Activated naive CD4-positive, alpha-beta T cell treated with anti-CD3 and anti-CD28 coated beads for 36 hours (primary cell): ENCODE results near the gene ZNF609. TPM values are rescaled to one million over a fixed set of nuclear protein-coding genes. Genes with fewer than 3 reads are reported as not detected.

Source experiments
- CTCF ChIA-PET: fragments of 350-600 bp; sonication (Branson Sonifier 250); formaldehyde crosslinking; loops from one replicate; lab custom pipeline; 2021; ENCODE audit warnings: antibody characterized with exemption; lab: Charles Lee
- DNase-seq: peaks from one replicate; pipeline ENCODE4 v3.0.0-alpha.2; 2020
- H3K27ac Mint-ChIP-seq: one replicate; pipeline ENCODE4 v1.8.0; 2021; ENCODE audit warnings: mild to moderate bottlenecking, mixed read lengths
- H3K27me3 Mint-ChIP-seq: one replicate; pipeline ENCODE4 v1.8.0; 2021; ENCODE audit warnings: low read depth, mixed read lengths
- H3K36me3 Mint-ChIP-seq: one replicate; pipeline ENCODE4 v1.8.0; 2021; ENCODE audit warnings: low read depth, mixed read lengths
- H3K4me1 Mint-ChIP-seq: one replicate; pipeline ENCODE4 v1.8.0; 2021; ENCODE audit warnings: low read depth, mixed read lengths
- H3K4me3 Mint-ChIP-seq: one replicate; pipeline ENCODE4 v1.8.0; 2021; ENCODE audit warnings: mild to moderate bottlenecking, moderate library complexity, mixed read lengths
- H3K9me3 Mint-ChIP-seq: one replicate; pipeline ENCODE4 v1.8.0; 2021; ENCODE audit warnings: mixed read lengths
- intact Hi-C: fragments of 100-400 bp; cut with micrococcal nuclease; formaldehyde crosslinking; loops from one replicate; pipeline ENCODE4 v1.15.1; 2023
- total RNA-seq, 2 experiments: library from RNA; stranded (reverse); gene quantifications; one replicate each; pipeline ENCODE4 v1.2.3, GENCODE V29; 2021

Gene ZNF609, protein sequence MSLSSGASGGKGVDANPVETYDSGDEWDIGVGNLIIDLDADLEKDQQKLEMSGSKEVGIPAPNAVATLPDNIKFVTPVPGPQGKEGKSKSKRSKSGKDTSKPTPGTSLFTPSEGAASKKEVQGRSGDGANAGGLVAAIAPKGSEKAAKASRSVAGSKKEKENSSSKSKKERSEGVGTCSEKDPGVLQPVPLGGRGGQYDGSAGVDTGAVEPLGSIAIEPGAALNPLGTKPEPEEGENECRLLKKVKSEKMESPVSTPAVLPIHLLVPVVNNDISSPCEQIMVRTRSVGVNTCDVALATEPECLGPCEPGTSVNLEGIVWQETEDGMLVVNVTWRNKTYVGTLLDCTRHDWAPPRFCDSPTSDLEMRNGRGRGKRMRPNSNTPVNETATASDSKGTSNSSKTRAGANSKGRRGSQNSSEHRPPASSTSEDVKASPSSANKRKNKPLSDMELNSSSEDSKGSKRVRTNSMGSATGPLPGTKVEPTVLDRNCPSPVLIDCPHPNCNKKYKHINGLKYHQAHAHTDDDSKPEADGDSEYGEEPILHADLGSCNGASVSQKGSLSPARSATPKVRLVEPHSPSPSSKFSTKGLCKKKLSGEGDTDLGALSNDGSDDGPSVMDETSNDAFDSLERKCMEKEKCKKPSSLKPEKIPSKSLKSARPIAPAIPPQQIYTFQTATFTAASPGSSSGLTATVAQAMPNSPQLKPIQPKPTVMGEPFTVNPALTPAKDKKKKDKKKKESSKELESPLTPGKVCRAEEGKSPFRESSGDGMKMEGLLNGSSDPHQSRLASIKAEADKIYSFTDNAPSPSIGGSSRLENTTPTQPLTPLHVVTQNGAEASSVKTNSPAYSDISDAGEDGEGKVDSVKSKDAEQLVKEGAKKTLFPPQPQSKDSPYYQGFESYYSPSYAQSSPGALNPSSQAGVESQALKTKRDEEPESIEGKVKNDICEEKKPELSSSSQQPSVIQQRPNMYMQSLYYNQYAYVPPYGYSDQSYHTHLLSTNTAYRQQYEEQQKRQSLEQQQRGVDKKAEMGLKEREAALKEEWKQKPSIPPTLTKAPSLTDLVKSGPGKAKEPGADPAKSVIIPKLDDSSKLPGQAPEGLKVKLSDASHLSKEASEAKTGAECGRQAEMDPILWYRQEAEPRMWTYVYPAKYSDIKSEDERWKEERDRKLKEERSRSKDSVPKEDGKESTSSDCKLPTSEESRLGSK (N-terminal part only)
- 10 to 100 TPM; 39.5 to 40.4 TPM for total RNA-seq

DNA sequence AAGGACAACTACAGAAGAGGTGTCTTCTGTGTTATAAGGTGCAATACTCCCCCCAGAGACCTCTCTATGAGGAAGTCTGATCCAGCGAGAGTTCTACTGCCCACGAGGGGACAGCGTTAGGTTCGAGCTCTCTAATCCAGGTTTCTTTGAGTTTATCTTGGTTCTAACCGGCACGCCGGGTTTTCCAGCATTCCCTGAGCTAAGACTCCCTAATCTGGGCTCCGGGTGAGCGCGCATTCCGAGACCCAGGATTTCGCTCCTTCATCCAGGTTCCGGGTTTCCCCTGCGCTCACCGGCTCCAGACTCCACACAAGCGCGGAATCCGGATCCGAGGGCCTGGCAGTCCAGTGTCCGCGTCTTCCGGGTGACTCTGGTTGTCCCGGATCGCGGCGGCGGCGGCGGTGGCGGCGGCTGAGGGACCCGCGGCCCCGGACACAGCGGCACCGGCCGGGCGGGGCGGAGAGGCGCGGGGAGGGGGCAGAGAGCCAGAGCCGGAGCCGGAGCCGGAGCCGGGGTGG, at the start of gene ZNF609:
ZNF609 (plus strand) TSS at position 373 of the 518 bp plus-strand sequence. CDS start 38,842 bp downstream, outside the sequence.
- CTCF ChIA-PET = interaction anchor here (0.7 to 2.0 kb wide), 7 partner anchors 23 to 220 kb away, joined by 3 to 6 read pairs (median 4); partner anchors contain the start of gene TRIP4
- peaks cover 77% of the 10 kb centered on the region for H3K4me1 Mint-ChIP-seq
- H3K4me3 Mint-ChIP-seq = peak within 1 kb of the TSS; percentile 85
- peak; percentile 94 for DNase-seq
- no peaks in the 10 kb centered on the region for H3K9me3 Mint-ChIP-seq
- intact Hi-C loops = loop anchor here (2.0 to 5.0 kb wide), 5 partner anchors 29 to 297 kb away; partner anchors contain the start of genes PPIB and TRIP4
- peaks cover 3% of the 10 kb centered on the region for H3K36me3 Mint-ChIP-seq
- H3K27me3 Mint-ChIP-seq = no peaks in the 10 kb centered on the region
- H3K27ac Mint-ChIP-seq = peak within 1 kb of the TSS; percentile 82

DNA sequence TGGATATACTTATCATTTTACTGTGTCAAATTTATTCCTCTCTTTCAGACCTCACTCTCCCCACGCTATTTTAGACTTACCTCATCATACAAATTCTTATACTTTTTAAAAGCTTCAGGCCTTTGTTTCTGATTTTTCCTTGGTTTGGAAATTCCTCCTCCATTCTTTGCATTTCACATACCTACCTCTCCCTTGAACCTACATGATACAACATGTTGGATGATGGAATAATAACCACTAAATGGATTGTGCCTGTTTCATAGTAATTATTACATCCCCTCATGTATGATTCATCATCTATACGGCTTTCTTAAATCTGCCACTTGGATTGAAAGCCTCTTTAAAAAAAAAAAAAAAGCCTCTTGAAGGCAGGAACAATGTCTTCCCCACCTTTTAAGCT, 48.2 kb upstream of the ZNF609 start:
- no peaks in the 10 kb centered on the region for H3K27me3 Mint-ChIP-seq
- no peaks in the 10 kb centered on the region for H3K4me1 Mint-ChIP-seq
- peaks cover 30% of the 10 kb centered on the region for H3K36me3 Mint-ChIP-seq
- DNase-seq = no peak
- no peak overlapping the region for H3K4me3 Mint-ChIP-seq
- CTCF ChIA-PET = interaction anchor here (0.6 kb wide), 1 partner anchor 316 kb away, joined by 3 read pairs; no protein-coding TSS in a partner anchor
- intact Hi-C loops = no loop called here
- H3K27ac Mint-ChIP-seq = no peak overlapping the region
- no peaks in the 10 kb centered on the region for H3K9me3 Mint-ChIP-seq

- peaks cover 6% of the 10 kb centered on the region for H3K36me3 Mint-ChIP-seq
- no peak overlapping the region for H3K4me3 Mint-ChIP-seq
- CTCF ChIA-PET = interaction anchor here (1.3 kb wide), 1 partner anchor 305 kb away, joined by 3 read pairs; no protein-coding TSS in a partner anchor
- intact Hi-C loops = no loop called here
- H3K9me3 Mint-ChIP-seq = no peaks in the 10 kb centered on the region
- no peaks in the 10 kb centered on the region for H3K27me3 Mint-ChIP-seq
- DNase-seq = no peak
- no peak overlapping the region for H3K27ac Mint-ChIP-seq
- peaks cover 16% of the 10 kb centered on the region for H3K4me1 Mint-ChIP-seq
These were observed 37.7 kb upstream of the ZNF609 start for GRCh38 chr15:64422697-64423096.

DNA sequence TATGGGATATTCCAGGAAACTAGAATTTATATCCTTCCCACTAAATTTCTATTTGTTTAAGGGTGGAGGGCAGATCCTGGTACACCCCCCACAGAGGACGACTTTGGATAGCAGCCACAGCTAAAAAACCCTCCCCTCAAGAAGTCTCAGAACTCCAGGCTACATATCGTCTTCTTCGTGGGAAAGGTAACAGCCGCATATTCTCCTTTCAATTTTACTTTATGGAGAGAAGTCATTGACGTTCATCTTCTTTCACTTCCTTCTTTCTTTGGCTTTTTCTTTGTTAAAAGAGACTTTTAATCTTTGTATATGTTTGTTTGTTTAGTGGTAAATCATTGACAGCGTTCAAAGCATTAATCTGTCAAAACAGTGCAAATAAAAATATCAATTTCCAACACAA, 36.4 kb upstream of the ZNF609 start:
- Mint-ChIP-seq H3K27me3 (no peaks in the 10 kb centered on the region), H3K36me3 (peaks cover 3% of the 10 kb centered on the region), H3K4me1 (peaks cover 28% of the 10 kb centered on the region), H3K9me3 (no peaks in the 10 kb centered on the region), H3K4me3 (no peak overlapping the region), H3K27ac (no peak overlapping the region)
- CTCF ChIA-PET = interaction anchor here (0.7 kb wide), 1 partner anchor 192 kb away, joined by 3 read pairs; no protein-coding TSS in a partner anchor
- DNase-seq = no peak
- intact Hi-C loops = no loop called here

- H3K36me3 Mint-ChIP-seq = peaks cover 3% of the 10 kb centered on the region
- H3K4me1 Mint-ChIP-seq = peaks cover 38% of the 10 kb centered on the region
- intact Hi-C loops = no loop called here
- no peak overlapping the region for H3K4me3 Mint-ChIP-seq
- H3K9me3 Mint-ChIP-seq = no peaks in the 10 kb centered on the region
- H3K27ac Mint-ChIP-seq = no peak overlapping the region
- no peaks in the 10 kb centered on the region for H3K27me3 Mint-ChIP-seq
- CTCF ChIA-PET = interaction anchor here (0.5 to 1.9 kb wide), 4 partner anchors 18 to 303 kb away, joined by 3 to 6 read pairs (median 3); no protein-coding TSS in a partner anchor
- DNase-seq = no peak
These were observed 35.2 kb upstream of the ZNF609 start for GRCh38 chr15:64425221-64425620.

- Mint-ChIP-seq H3K36me3 (peaks cover 5% of the 10 kb centered on the region), H3K27me3 (no peaks in the 10 kb centered on the region), H3K9me3 (no peaks in the 10 kb centered on the region), H3K27ac (peak overlapping the region; percentile 83), H3K4me1 (peaks cover 45% of the 10 kb centered on the region), H3K4me3 (no peak overlapping the region)
- CTCF ChIA-PET = interaction anchor here (0.6 to 2.3 kb wide), 16 partner anchors 12 to 315 kb away, joined by 3 to 13 read pairs (median 3); partner anchors contain the start of gene ZNF609
- intact Hi-C loops = loop anchor here (1.0 to 2.0 kb wide), 3 partner anchors 226 to 301 kb away; no protein-coding TSS in a partner anchor
- no peak for DNase-seq
These were observed 33.4 kb upstream of the ZNF609 start for GRCh38 chr15:64426845-64427465.

DNA sequence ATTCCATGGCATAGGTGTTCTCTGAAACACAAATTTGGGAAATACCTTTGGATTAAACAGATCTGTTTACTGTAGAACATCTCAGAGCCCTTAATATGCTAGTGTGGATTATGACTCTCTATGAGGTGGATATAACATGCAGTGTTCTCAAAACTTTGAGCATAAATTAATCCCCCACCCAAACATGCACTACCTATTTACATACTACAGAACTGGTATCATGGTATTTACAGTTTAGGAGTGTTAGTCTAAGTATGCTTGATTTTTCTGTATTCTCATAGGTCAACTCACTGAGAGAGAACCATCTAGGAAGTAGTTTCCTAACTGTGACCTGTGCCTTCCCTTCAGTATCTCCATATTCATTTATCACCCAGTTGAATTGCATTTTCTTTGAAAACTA, 30.9 kb upstream of the ZNF609 start:
- intact Hi-C loops = no loop called here
- H3K4me1 Mint-ChIP-seq = peaks cover 45% of the 10 kb centered on the region
- no peaks in the 10 kb centered on the region for H3K9me3 Mint-ChIP-seq
- H3K4me3 Mint-ChIP-seq = no peak overlapping the region
- H3K27me3 Mint-ChIP-seq = no peaks in the 10 kb centered on the region
- DNase-seq = no peak
- CTCF ChIA-PET = interaction anchor here (0.8 kb wide), 1 partner anchor 244 kb away, joined by 4 read pairs; no protein-coding TSS in a partner anchor
- peaks cover 3% of the 10 kb centered on the region for H3K36me3 Mint-ChIP-seq
- H3K27ac Mint-ChIP-seq = peak overlapping the region; percentile 76

- CTCF ChIA-PET = interaction anchor here (0.6 to 0.7 kb wide), 2 partner anchors 36 to 255 kb away, joined by 3 read pairs; no protein-coding TSS in a partner anchor
- Mint-ChIP-seq H3K4me1 (peaks cover 45% of the 10 kb centered on the region), H3K36me3 (peaks cover 3% of the 10 kb centered on the region), H3K4me3 (no peak overlapping the region), H3K9me3 (no peaks in the 10 kb centered on the region), H3K27me3 (no peaks in the 10 kb centered on the region), H3K27ac (peak overlapping the region; percentile 76)
- intact Hi-C loops = loop anchor here (1.0 to 2.0 kb wide), 4 partner anchors 14 to 221 kb away; partner anchors contain the start of gene ZNF609
- DNase-seq = peak; percentile 50
These were observed 30.2 kb upstream of the ZNF609 start for GRCh38 chr15:64430000-64430735.

- no peaks in the 10 kb centered on the region for H3K27me3 Mint-ChIP-seq
- no peak overlapping the region for H3K4me3 Mint-ChIP-seq
- H3K27ac Mint-ChIP-seq = no peak overlapping the region
- peaks cover 39% of the 10 kb centered on the region for H3K4me1 Mint-ChIP-seq
- no peaks in the 10 kb centered on the region for H3K9me3 Mint-ChIP-seq
- intact Hi-C loops = no loop called here
- peaks cover 3% of the 10 kb centered on the region for H3K36me3 Mint-ChIP-seq
- CTCF ChIA-PET = no interaction called here
- DNase-seq = no peak
These were observed 22.4 kb upstream of the ZNF609 start for GRCh38 chr15:64437982-64438381.

- Mint-ChIP-seq H3K27me3 (no peaks in the 10 kb centered on the region), H3K4me1 (peaks cover 48% of the 10 kb centered on the region), H3K9me3 (no peaks in the 10 kb centered on the region), H3K27ac (peak overlapping the region; percentile 39), H3K4me3 (no peak overlapping the region), H3K36me3 (peaks cover 3% of the 10 kb centered on the region)
- no peak for DNase-seq
- CTCF ChIA-PET = no interaction called here
- intact Hi-C loops = no loop called here
These were observed 21.5 kb upstream of the ZNF609 start for GRCh38 chr15:64438653-64439447.
